ENCODE measurements around the gene TAGLN3.

GRCh38 chr3:112046599-112046998 is 47.9 kb downstream of the TAGLN3 start:
- TF ChIP-seq CTCF (conservative IDR thresholded peaks at IDR 0.05) (no peak), EZH2 (IDR thresholded peaks at IDR 0.05; ENCODE audit: low read depth) (no peak)

Measured in PC-9 (cell line).